GM23338 (cell line): ENCODE data around the gene METRNL. TPM values are rescaled to one million over a fixed set of nuclear protein-coding genes. Genes with fewer than 3 reads are reported as not detected.

ENCODE experiments used
- ATAC-seq: fragments of 200-7000 bp; cut with Tn5 transposase; 3 replicates; pipeline ENCODE4 v1.9.1; 2020
- DNase-seq: peaks from one replicate; pipeline ENCODE4 v3.0.0-alpha.2; 2015; ENCODE audit warnings: low spot score
- H2AFZ ChIP-seq: fragments of 200-600 bp; sonication (generic); 2 replicates; pipeline ENCODE4 v1.8.0; 2016; ENCODE audit warnings: antibody characterized with exemption, mild to moderate bottlenecking, moderate library complexity
- H3F3A ChIP-seq: fragments of 200-600 bp; sonication (generic); replicated peaks from 2 replicates; pipeline ENCODE4 v1.8.0; 2017; ENCODE audit warnings: antibody characterized with exemption, mixed run types, low read depth
- H3K27ac ChIP-seq: fragments of 200-600 bp; sonication (generic); 2 replicates; pipeline ENCODE4 v1.6.1; 2016; ENCODE audit warnings: low read depth
- H3K27me3 ChIP-seq: fragments of 200-600 bp; sonication (generic); 2 replicates; pipeline ENCODE4 v1.8.0; 2016; ENCODE audit warnings: mild to moderate bottlenecking, mixed run types, moderate library complexity; ENCODE audit not compliant: insufficient read depth
- H3K36me3 ChIP-seq: fragments of 200-600 bp; sonication (generic); 2 replicates; pipeline ENCODE4 v1.8.0; 2016; ENCODE audit warnings: mild to moderate bottlenecking; ENCODE audit not compliant: insufficient read depth
- H3K4me1 ChIP-seq: fragments of 200-600 bp; sonication (generic); 2 replicates; pipeline ENCODE4 v1.8.0; 2016; ENCODE audit warnings: mild to moderate bottlenecking, moderate library complexity; ENCODE audit not compliant: insufficient read depth
- H3K4me2 ChIP-seq: fragments of 200-600 bp; sonication (generic); 2 replicates; pipeline ENCODE4 v1.7.1; 2017; ENCODE audit warnings: mixed run types
- H3K4me3 ChIP-seq: fragments of 200-600 bp; sonication (generic); 2 replicates; pipeline ENCODE4 v1.6.1; 2016; ENCODE audit warnings: mixed run types
- H3K79me2 ChIP-seq: fragments of 200-600 bp; sonication (generic); replicated peaks from 2 replicates; pipeline ENCODE4 v1.8.0; 2017; ENCODE audit warnings: mild to moderate bottlenecking; ENCODE audit not compliant: insufficient read depth
- H3K9me2 ChIP-seq: fragments of 200-600 bp; sonication (generic); 2 replicates; pipeline ENCODE4 v1.8.0; 2017; ENCODE audit not compliant: insufficient read depth
- H4K20me1 ChIP-seq: fragments of 200-600 bp; sonication (generic); replicated peaks from 2 replicates; pipeline ENCODE4 v1.8.0; 2017; ENCODE audit warnings: mild to moderate bottlenecking; ENCODE audit not compliant: insufficient read depth
- H3K27ac Mint-ChIP-seq: 2 replicates; pipeline ENCODE4 v1.8.0; 2020; ENCODE audit warnings: inconsistent platforms, mild to moderate bottlenecking, moderate library complexity, mixed read lengths
- H3K27me3 Mint-ChIP-seq: 3 replicates; pipeline ENCODE4 v1.8.0; 2022; ENCODE audit warnings: low read depth, mild to moderate bottlenecking, moderate library complexity, mixed read lengths, inconsistent platforms; ENCODE audit not compliant: insufficient read depth, poor library complexity
- H3K36me3 Mint-ChIP-seq: 3 replicates; pipeline ENCODE4 v1.8.0; 2021; ENCODE audit warnings: low read depth, mild to moderate bottlenecking, inconsistent platforms, moderate library complexity, mixed read lengths
- H3K4me1 Mint-ChIP-seq: 3 replicates; pipeline ENCODE4 v1.8.0; 2020; ENCODE audit warnings: mild to moderate bottlenecking, inconsistent platforms, mixed read lengths
- H3K4me3 Mint-ChIP-seq: 3 replicates; pipeline ENCODE4 v1.8.0; 2021; ENCODE audit warnings: moderate library complexity, mild to moderate bottlenecking, inconsistent platforms, mixed read lengths
- H3K9me3 Mint-ChIP-seq: 3 replicates; pipeline ENCODE4 v1.8.0; 2020; ENCODE audit warnings: moderate library complexity, mild to moderate bottlenecking, inconsistent platforms, mixed read lengths
- CREB1 ChIP-seq: fragments of 250-450 bp; sonication (Bioruptor Pico); IDR thresholded peaks from 2 replicates; pipeline ENCODE4 v1.5.0; 2020; ENCODE audit warnings: low read depth, mild to moderate bottlenecking, moderate library complexity
- ETS1 ChIP-seq: IDR thresholded peaks from 2 replicates; pipeline ENCODE4 v1.6.1; 2016; ENCODE audit warnings: antibody characterized with exemption
- EZH2 ChIP-seq: fragments of 200-600 bp; sonication (generic); IDR thresholded peaks from one replicate; pipeline ENCODE4 v1.8.0; 2017; ENCODE audit warnings: antibody characterized with exemption, mild to moderate bottlenecking, low read depth; ENCODE audit not compliant: unreplicated experiment
- EZH2phosphoT487 ChIP-seq: fragments of 200-600 bp; sonication (generic); IDR thresholded peaks from one replicate; pipeline ENCODE4 v1.8.1; 2018; ENCODE audit warnings: antibody characterized with exemption; ENCODE audit not compliant: unreplicated experiment
- JUNB ChIP-seq: IDR thresholded peaks from one replicate; pipeline ENCODE4 v1.6.1; 2016; ENCODE audit warnings: antibody characterized with exemption; ENCODE audit not compliant: unreplicated experiment
- NANOG ChIP-seq: IDR thresholded peaks from 2 replicates; pipeline ENCODE4 v1.6.1; 2016; ENCODE audit warnings: antibody characterized with exemption, borderline replicate concordance
- POLR2AphosphoS5 ChIP-seq: IDR thresholded peaks from 2 replicates; pipeline ENCODE4 v1.6.1; 2016; ENCODE audit warnings: antibody characterized with exemption, low read depth
- STAT1 ChIP-seq: IDR thresholded peaks from one replicate; pipeline ENCODE4 v1.6.1; 2016; ENCODE audit warnings: antibody characterized with exemption; ENCODE audit not compliant: unreplicated experiment
- ZNF114 ChIP-seq: fragments of 250-450 bp; sonication (Bioruptor Pico); IDR thresholded peaks from 2 replicates; pipeline ENCODE4 v1.5.0; 2020; ENCODE audit warnings: mild to moderate bottlenecking, moderate library complexity
- ZNF331 ChIP-seq: fragments of 250-450 bp; sonication (Bioruptor Pico); IDR thresholded peaks from 2 replicates; pipeline ENCODE4 v1.5.0; 2020; ENCODE audit warnings: low read depth, mild to moderate bottlenecking, moderate library complexity
- polyA plus RNA-seq: library from polyadenylated mRNA; unstranded; fragments of >200 nt; fragmentation: Nextera tagmentation; extraction: Ambion mirVana; gene quantifications from 2 replicates; pipeline ENCODE4 v1.2.1, GENCODE V29; 2016
- total RNA-seq: library from RNA; depleted of rRNA; stranded (reverse); fragments of >200 nt; shearing (Covaris generic); gene quantifications from 2 replicates; pipeline ENCODE4 v1.2.3, GENCODE V29; 2014
- TF ChIP-seq, protein P1 (sequence below): IDR thresholded peaks from one replicate; pipeline ENCODE4 v1.6.1; 2018; ENCODE audit warnings: antibody characterized with exemption; ENCODE audit not compliant: unreplicated experiment
- TF ChIP-seq, protein P2 (sequence below): fragments of 250-450 bp; sonication (Bioruptor Pico); IDR thresholded peaks from 2 replicates; pipeline ENCODE4 v1.5.0; 2020; ENCODE audit warnings: mild to moderate bottlenecking, moderate library complexity
- TF ChIP-seq, protein P3 (sequence below), 2 experiments: fragments of 200-600 bp in 1 of 2; sonication (generic) in 1 of 2; conservative IDR thresholded peaks; 2 replicates each; pipeline versions ENCODE4 v1.5.1 to v1.6.1; 2016 to 2017; ENCODE audit warnings: antibody characterized with exemption in 2 of 2, low read depth in 2 of 2, mild to moderate bottlenecking in 2 of 2, moderate library complexity in 1 of 2

The METRNL gene
- total and polyA plus RNA-seq, 2 experiments from 2014 or later = 12.2 to 20.2 TPM

DNA sequence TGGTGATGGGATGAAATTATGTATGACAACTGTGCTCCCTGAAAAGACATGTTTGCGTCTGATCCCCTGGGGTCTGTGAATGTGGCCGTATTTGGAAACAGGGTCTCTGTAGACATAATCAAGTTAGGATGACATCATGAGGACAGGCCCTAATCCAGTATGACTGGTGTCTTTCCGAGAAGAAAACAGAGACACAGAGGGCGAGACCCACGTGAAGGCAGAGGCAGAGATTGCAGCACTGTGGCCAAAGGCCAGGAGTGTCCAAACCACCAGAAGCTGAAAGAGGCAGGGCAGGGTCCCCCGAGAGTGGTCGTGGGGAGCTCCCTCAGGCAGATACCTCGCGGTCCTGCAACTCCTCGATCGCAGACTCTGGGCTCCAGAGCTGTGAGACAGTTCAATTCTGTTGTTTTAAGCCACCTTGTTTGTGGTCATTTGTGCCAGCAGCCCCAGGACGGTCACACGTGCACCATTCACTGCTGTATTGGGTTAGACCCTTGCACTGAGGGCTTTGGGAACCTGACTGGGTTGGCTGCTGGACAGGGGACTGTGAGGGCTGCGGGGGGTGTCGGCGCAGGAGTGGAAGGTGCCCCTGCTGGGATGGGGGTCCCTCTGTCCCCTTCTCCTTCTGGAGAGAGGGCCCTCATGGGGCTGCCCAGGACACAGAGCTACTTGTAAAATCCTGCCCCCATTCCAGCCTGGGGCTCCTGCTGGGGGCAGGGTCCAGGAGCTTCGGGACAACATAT is 27.7 kb downstream of the METRNL start:
- no peak for TF ChIP-seq STAT1
- TF ChIP-seq, protein P1, sequence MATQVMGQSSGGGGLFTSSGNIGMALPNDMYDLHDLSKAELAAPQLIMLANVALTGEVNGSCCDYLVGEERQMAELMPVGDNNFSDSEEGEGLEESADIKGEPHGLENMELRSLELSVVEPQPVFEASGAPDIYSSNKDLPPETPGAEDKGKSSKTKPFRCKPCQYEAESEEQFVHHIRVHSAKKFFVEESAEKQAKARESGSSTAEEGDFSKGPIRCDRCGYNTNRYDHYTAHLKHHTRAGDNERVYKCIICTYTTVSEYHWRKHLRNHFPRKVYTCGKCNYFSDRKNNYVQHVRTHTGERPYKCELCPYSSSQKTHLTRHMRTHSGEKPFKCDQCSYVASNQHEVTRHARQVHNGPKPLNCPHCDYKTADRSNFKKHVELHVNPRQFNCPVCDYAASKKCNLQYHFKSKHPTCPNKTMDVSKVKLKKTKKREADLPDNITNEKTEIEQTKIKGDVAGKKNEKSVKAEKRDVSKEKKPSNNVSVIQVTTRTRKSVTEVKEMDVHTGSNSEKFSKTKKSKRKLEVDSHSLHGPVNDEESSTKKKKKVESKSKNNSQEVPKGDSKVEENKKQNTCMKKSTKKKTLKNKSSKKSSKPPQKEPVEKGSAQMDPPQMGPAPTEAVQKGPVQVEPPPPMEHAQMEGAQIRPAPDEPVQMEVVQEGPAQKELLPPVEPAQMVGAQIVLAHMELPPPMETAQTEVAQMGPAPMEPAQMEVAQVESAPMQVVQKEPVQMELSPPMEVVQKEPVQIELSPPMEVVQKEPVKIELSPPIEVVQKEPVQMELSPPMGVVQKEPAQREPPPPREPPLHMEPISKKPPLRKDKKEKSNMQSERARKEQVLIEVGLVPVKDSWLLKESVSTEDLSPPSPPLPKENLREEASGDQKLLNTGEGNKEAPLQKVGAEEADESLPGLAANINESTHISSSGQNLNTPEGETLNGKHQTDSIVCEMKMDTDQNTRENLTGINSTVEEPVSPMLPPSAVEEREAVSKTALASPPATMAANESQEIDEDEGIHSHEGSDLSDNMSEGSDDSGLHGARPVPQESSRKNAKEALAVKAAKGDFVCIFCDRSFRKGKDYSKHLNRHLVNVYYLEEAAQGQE = no peak
- TF ChIP-seq EZH2phosphoT487 = no peak
- TF ChIP-seq NANOG = no peak
- no peak for TF ChIP-seq JUNB
- TF ChIP-seq, protein P2, sequence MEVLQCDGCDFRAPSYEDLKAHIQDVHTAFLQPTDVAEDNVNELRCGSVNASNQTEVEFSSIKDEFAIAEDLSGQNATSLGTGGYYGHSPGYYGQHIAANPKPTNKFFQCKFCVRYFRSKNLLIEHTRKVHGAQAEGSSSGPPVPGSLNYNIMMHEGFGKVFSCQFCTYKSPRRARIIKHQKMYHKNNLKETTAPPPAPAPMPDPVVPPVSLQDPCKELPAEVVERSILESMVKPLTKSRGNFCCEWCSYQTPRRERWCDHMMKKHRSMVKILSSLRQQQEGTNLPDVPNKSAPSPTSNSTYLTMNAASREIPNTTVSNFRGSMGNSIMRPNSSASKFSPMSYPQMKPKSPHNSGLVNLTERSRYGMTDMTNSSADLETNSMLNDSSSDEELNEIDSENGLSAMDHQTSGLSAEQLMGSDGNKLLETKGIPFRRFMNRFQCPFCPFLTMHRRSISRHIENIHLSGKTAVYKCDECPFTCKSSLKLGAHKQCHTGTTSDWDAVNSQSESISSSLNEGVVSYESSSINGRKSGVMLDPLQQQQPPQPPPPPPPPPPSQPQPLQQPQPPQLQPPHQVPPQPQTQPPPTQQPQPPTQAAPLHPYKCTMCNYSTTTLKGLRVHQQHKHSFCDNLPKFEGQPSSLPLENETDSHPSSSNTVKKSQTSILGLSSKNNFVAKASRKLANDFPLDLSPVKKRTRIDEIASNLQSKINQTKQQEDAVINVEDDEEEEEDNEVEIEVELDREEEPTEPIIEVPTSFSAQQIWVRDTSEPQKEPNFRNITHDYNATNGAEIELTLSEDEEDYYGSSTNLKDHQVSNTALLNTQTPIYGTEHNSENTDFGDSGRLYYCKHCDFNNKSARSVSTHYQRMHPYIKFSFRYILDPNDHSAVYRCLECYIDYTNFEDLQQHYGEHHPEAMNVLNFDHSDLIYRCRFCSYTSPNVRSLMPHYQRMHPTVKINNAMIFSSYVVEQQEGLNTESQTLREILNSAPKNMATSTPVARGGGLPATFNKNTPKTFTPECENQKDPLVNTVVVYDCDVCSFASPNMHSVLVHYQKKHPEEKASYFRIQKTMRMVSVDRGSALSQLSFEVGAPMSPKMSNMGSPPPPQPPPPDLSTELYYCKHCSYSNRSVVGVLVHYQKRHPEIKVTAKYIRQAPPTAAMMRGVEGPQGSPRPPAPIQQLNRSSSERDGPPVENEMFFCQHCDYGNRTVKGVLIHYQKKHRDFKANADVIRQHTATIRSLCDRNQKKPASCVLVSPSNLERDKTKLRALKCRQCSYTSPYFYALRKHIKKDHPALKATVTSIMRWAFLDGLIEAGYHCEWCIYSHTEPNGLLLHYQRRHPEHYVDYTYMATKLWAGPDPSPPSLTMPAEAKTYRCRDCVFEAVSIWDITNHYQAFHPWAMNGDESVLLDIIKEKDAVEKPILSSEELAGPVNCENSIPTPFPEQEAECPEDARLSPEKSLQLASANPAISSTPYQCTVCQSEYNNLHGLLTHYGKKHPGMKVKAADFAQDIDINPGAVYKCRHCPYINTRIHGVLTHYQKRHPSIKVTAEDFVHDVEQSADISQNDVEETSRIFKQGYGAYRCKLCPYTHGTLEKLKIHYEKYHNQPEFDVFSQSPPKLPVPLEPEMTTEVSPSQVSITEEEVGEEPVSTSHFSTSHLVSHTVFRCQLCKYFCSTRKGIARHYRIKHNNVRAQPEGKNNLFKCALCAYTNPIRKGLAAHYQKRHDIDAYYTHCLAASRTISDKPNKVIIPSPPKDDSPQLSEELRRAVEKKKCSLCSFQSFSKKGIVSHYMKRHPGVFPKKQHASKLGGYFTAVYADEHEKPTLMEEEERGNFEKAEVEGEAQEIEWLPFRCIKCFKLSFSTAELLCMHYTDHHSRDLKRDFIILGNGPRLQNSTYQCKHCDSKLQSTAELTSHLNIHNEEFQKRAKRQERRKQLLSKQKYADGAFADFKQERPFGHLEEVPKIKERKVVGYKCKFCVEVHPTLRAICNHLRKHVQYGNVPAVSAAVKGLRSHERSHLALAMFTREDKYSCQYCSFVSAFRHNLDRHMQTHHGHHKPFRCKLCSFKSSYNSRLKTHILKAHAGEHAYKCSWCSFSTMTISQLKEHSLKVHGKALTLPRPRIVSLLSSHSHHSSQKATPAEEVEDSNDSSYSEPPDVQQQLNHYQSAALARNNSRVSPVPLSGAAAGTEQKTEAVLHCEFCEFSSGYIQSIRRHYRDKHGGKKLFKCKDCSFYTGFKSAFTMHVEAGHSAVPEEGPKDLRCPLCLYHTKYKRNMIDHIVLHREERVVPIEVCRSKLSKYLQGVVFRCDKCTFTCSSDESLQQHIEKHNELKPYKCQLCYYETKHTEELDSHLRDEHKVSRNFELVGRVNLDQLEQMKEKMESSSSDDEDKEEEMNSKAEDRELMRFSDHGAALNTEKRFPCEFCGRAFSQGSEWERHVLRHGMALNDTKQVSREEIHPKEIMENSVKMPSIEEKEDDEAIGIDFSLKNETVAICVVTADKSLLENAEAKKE (CRISPR knock-in tag) = no peak
- no peak for TF ChIP-seq ETS1
- no peak for TF ChIP-seq POLR2AphosphoS5
- no peak for TF ChIP-seq EZH2
- no peak for TF ChIP-seq ZNF331 (CRISPR knock-in tag)
- TF ChIP-seq, protein P3, sequence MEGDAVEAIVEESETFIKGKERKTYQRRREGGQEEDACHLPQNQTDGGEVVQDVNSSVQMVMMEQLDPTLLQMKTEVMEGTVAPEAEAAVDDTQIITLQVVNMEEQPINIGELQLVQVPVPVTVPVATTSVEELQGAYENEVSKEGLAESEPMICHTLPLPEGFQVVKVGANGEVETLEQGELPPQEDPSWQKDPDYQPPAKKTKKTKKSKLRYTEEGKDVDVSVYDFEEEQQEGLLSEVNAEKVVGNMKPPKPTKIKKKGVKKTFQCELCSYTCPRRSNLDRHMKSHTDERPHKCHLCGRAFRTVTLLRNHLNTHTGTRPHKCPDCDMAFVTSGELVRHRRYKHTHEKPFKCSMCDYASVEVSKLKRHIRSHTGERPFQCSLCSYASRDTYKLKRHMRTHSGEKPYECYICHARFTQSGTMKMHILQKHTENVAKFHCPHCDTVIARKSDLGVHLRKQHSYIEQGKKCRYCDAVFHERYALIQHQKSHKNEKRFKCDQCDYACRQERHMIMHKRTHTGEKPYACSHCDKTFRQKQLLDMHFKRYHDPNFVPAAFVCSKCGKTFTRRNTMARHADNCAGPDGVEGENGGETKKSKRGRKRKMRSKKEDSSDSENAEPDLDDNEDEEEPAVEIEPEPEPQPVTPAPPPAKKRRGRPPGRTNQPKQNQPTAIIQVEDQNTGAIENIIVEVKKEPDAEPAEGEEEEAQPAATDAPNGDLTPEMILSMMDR (conservative IDR thresholded peaks at IDR 0.05; ENCODE audit: low read depth in 2 of 2) = no peak
- no peak for TF ChIP-seq CREB1
- no peak for TF ChIP-seq ZNF114 (CRISPR knock-in tag)
- ATAC-seq = no peak
- Histone ChIP-seq H3K4me1 (no peaks in the 10 kb centered on the region), H3K4me2 (no peak overlapping the region), H3K9me2 (no peaks in the 10 kb centered on the region), H2AFZ (no peak overlapping the region), H4K20me1 (no peaks in the 10 kb centered on the region), H3K27me3 (no peaks in the 10 kb centered on the region), H3K36me3 (no peaks in the 10 kb centered on the region), H3F3A (0 out of 2 replicates have a peak, but pooled peaks cover 5% of the 10 kb centered on the region), H3K79me2 (no peaks in the 10 kb centered on the region), H3K4me3 (no peak overlapping the region), H3K27ac (no peak overlapping the region)
- Mint-ChIP-seq H3K9me3 (peaks cover 3% of the 10 kb centered on the region; the same call in 2 of the 3 replicates), H3K4me3 (no peak overlapping the region), H3K36me3 (no peaks in the 10 kb centered on the region; the same call in 2 of the 3 replicates), H3K27ac (no peak overlapping the region; the same call in 1 of the 2 replicates), H3K4me1 (no peaks in the 10 kb centered on the region; the same call in 1 of the 3 replicates), H3K27me3 (peaks cover 9% of the 10 kb centered on the region)
- DNase-seq = no peak
